KMS-11 (cell line): ENCODE results near the gene POU2AF1.
"Not testable (repeated sequence)": the region's sequence is repeated elsewhere in the genome, so short reads cannot be mapped to it uniquely, and the experiment has no call there.

Source experiments
- H2AFZ ChIP-seq: fragments of 200-600 bp; sonication (generic); 2 replicates; pipeline ENCODE4 v1.6.1; 2016; ENCODE audit warnings: antibody characterized with exemption, mixed run types, low read depth
- H3K27ac ChIP-seq: fragments of 200-600 bp; sonication (generic); 2 replicates; pipeline ENCODE4 v1.6.1; 2016; ENCODE audit warnings: mild to moderate bottlenecking, mixed run types
- H3K27me3 ChIP-seq: fragments of 200-600 bp; sonication (generic); 2 replicates; pipeline ENCODE4 v1.6.1; 2017; ENCODE audit warnings: mild to moderate bottlenecking, low read depth, mixed run types, moderate library complexity; ENCODE audit not compliant: insufficient read depth
- H3K36me3 ChIP-seq: fragments of 200-600 bp; sonication (generic); 2 replicates; pipeline ENCODE4 v1.6.1; 2017; ENCODE audit warnings: mild to moderate bottlenecking, mixed run types; ENCODE audit not compliant: insufficient read depth
- H3K4me1 ChIP-seq: fragments of 200-600 bp; sonication (generic); 2 replicates; pipeline ENCODE4 v1.6.1; 2016; ENCODE audit warnings: mild to moderate bottlenecking, low read depth, mixed run types; ENCODE audit not compliant: poor library complexity, severe bottlenecking
- H3K4me2 ChIP-seq: fragments of 200-600 bp; sonication (generic); 2 replicates; pipeline ENCODE4 v1.7.0; 2016; ENCODE audit warnings: mild to moderate bottlenecking, mixed run types
- H3K4me3 ChIP-seq: fragments of 200-600 bp; sonication (generic); IDR thresholded peaks from 2 replicates; pipeline ENCODE4 v1.6.1; 2017; ENCODE audit warnings: low read depth, low read length, mixed read lengths; ENCODE audit not compliant: insufficient read depth
- H3K79me2 ChIP-seq: fragments of 200-600 bp; sonication (generic); 2 replicates; pipeline ENCODE4 v1.6.1; 2016; ENCODE audit warnings: low read depth, mixed run types; ENCODE audit not compliant: insufficient read depth
- H3K9ac ChIP-seq: fragments of 200-600 bp; sonication (generic); 2 replicates; pipeline ENCODE4 v1.6.1; 2016; ENCODE audit warnings: mild to moderate bottlenecking, mixed run types
- H4K20me1 ChIP-seq: fragments of 200-600 bp; sonication (generic); 2 replicates; pipeline ENCODE4 v1.6.1; 2016; ENCODE audit warnings: mild to moderate bottlenecking, mixed run types; ENCODE audit not compliant: insufficient read depth
- CTCF ChIP-seq: fragments of 200-600 bp; sonication (generic); conservative IDR thresholded peaks from 2 replicates; pipeline ENCODE4 v1.6.1; 2017; ENCODE audit warnings: low read depth, mild to moderate bottlenecking, antibody characterized with exemption, low read length, moderate library complexity, mixed read lengths

The POU2AF1 gene

GRCh38 chr11:111405551-111405950, 26.5 kb upstream of the POU2AF1 start:
- H4K20me1 ChIP-seq, result no peaks in the 10 kb centered on the region
- no peak overlapping the region for H3K9ac ChIP-seq
- no peak overlapping the region for H3K4me3 ChIP-seq
- H3K36me3 ChIP-seq, result no peaks in the 10 kb centered on the region
- no peak overlapping the region for H3K4me2 ChIP-seq
- no peaks in the 10 kb centered on the region for H3K27me3 ChIP-seq
- H3K27ac ChIP-seq, result no peak overlapping the region
- no peak for TF ChIP-seq CTCF
- H3K79me2 ChIP-seq, result no peaks in the 10 kb centered on the region
- H2AFZ ChIP-seq, result no peak overlapping the region
- H3K4me1 ChIP-seq, result peaks cover 19% of the 10 kb centered on the region

- H2AFZ ChIP-seq, result no peak overlapping the region
- H3K36me3 ChIP-seq, result no peaks in the 10 kb centered on the region
- H3K79me2 ChIP-seq, result no peaks in the 10 kb centered on the region
- no peak overlapping the region for H3K4me2 ChIP-seq
- H3K4me3 ChIP-seq, result no peak overlapping the region
- H4K20me1 ChIP-seq, result no peaks in the 10 kb centered on the region
- no peaks in the 10 kb centered on the region for H3K4me1 ChIP-seq
- H3K27ac ChIP-seq, result no peak overlapping the region
- H3K9ac ChIP-seq, result no peak overlapping the region
- H3K27me3 ChIP-seq, result no peaks in the 10 kb centered on the region
- TF ChIP-seq CTCF, result no peak
Measured at GRCh38 chr11:111403051-111403726, 24.1 kb upstream of the POU2AF1 start.

- no peak for TF ChIP-seq CTCF
- H2AFZ ChIP-seq, result no peak overlapping the region
- no peaks in the 10 kb centered on the region for H3K4me1 ChIP-seq
- H3K27ac ChIP-seq, result no peak overlapping the region
- H3K4me3 ChIP-seq, result no peak overlapping the region
- H3K36me3 ChIP-seq, result no peaks in the 10 kb centered on the region
- H4K20me1 ChIP-seq, result no peaks in the 10 kb centered on the region
- no peaks in the 10 kb centered on the region for H3K27me3 ChIP-seq
- H3K79me2 ChIP-seq, result no peaks in the 10 kb centered on the region
- H3K9ac ChIP-seq, result no peak overlapping the region
- H3K4me2 ChIP-seq, result no peak overlapping the region
Measured at GRCh38 chr11:111402411-111402810, 23.3 kb upstream of the POU2AF1 start.

- H3K4me1 ChIP-seq, H3K4me2 ChIP-seq, H4K20me1 ChIP-seq, H3K9ac ChIP-seq, H3K4me3 ChIP-seq, H2AFZ ChIP-seq, H3K27ac ChIP-seq, H3K36me3 ChIP-seq, H3K27me3 ChIP-seq, H3K79me2 ChIP-seq: not testable (repeated sequence)
Measured at GRCh38 chr11:111401957-111402356, 22.9 kb upstream of the POU2AF1 start.

- TF ChIP-seq CTCF, result no peak
- H4K20me1 ChIP-seq, result no peaks in the 10 kb centered on the region
- H3K27ac ChIP-seq, result no peak overlapping the region
- no peak overlapping the region for H3K4me3 ChIP-seq
- no peak overlapping the region for H3K4me2 ChIP-seq
- H3K36me3 ChIP-seq, result no peaks in the 10 kb centered on the region
- no peak overlapping the region for H2AFZ ChIP-seq
- no peak overlapping the region for H3K9ac ChIP-seq
- no peaks in the 10 kb centered on the region for H3K79me2 ChIP-seq
- no peaks in the 10 kb centered on the region for H3K27me3 ChIP-seq
- no peaks in the 10 kb centered on the region for H3K4me1 ChIP-seq
Measured at GRCh38 chr11:111400595-111400994, 21.5 kb upstream of the POU2AF1 start.
